GM21786 (cell line): ENCODE data around the gene AP2B1.

Experiments
- ATAC-seq: cut with Tn5 transposase; IDR thresholded peaks from one replicate; pipeline ENCODE4 v1.9.1; 2021; ENCODE audit not compliant: unreplicated experiment

Gene AP2B1

DNA sequence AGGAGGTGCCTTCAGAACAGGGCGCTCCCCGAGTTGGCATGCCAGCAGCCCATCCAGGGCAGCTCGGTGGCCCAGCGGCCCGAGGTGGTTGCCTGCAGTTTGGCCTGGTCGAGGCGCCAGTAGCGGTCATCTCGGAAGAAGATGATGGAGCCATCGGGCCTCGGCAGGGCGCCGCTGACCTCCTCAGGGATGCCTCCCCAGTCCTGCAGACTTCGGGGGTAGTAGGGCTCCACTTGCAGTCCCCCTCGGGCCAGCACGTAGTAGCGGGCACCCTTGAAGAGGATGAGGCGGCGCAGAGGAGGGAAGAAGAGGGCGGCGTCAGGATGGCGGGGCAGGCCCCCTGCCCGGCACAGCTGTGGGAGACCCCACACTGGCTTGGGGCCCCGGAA is 179.4 kb downstream of the AP2B1 start:
- ATAC-seq = no peak

- ATAC-seq = no peak
Measured at GRCh38 chr17:35766903-35767510, 179.9 kb downstream of the AP2B1 start.

DNA sequence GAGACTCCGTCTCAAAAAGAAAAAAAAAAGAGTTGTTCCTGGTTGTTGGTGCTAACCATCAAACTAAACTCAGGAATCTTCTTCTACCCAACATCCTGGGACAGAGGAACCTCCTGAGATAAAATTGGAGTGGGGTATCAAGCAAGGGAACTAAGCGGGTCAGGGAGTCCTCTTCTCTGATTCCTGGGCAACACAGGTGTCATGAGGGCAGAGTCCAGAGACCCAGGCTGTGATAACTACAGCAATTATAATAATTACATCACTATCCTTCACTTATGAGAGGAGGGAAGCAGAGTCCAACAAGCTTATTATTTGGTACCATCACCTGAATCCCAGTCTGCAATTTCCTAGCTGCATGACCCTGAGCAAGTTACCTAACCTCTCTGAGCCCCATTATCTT is 181.7 kb downstream of the AP2B1 start:
- ATAC-seq = no peak

DNA sequence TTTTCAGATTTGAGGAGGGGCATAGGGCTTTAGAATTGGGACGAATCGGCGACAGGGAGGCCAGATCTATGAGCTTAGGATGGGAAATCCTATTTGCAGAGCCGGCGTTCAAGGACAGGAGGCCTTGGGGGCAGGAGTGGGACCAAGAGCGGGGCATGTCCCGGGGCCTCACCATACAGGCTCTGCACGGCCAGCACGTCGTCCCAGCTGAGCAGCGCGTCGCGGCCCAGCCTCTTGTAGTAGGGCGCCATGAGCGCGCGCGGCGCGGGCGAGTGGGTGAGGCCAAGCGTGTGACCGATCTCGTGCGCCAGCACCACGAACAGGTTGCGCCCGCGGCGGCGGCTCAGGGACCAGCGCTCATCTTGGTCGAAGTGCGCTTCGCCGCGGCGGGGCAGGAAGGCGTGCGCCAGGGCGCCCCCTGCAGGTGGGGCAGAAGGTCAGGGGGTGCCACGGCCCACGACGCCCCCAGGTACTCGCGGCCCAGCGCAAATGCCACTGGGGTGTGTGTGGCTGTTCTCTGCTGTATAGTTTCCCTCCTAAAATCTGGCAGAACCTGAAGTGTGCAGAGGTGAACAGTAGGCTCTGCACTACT is 182.9 kb downstream of the AP2B1 start:
- ATAC-seq = no peak

GRCh38 chr17:35773129-35773528 is 186.0 kb downstream of the AP2B1 start:
- ATAC-seq = no peak

- no peak for ATAC-seq
Measured at GRCh38 chr17:35773679-35774425, 186.7 kb downstream of the AP2B1 start.

GRCh38 chr17:35774499-35774898 is 187.4 kb downstream of the AP2B1 start:
- no peak for ATAC-seq

DNA sequence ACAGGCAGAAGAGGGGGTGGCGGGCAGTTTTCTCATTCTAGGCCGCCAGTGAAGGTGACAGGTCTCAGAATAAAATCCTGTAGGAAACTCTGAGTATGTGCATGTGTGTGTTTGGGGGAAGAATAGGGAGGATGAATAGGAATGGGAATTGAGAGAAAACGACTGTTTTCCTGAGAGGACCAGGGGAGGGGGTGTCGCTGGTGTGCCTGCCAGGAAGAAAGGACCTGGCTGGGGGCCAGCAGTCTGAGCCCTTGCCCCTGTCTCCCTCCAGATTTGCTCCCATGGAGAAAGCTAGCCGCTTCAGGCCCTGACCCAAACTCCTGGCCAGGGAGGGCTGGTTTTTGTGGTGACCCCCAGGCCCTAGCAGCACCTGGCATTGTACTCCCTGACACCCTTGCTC is 187.9 kb downstream of the AP2B1 start:
- no peak for ATAC-seq

GRCh38 chr17:35775583-35775982 is 188.5 kb downstream of the AP2B1 start:
- ATAC-seq = no peak
